NCI-H2227 (cell line): Measurements from ENCODE around the gene NKG7.

Experiments
- DNase-seq: peaks from one replicate; lab custom pipeline; 2025; ENCODE audit not compliant: unreplicated experiment; lab: John Stamatoyannopoulos, UW

The NKG7 gene

DNA sequence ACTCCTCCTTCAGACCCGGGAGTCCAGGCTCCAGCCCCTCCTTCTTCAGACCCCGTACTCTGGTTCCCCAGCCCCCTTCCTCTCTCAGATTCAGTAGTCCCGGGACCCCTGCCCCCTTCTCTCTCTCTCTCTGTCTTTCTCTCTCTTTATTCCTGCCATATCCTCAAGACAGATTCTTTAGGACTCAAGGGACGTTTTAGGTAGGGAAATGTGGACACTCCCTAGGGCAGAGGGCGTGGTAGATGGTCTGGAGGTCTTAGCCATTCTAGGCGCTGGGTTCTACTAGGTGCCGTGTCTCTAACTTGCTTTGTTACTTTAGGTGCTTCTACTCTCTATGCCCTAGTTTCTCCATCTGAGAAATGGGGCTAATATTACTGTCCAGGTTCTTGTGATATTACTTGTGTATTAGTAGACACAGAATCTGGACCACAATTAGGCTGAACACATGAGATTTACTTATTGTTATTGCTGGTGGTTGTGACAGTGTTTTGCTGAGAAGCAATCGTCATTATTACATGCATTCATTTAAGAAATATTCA lies 18.7 kb upstream of the NKG7 start:
- DNase-seq = no peak

DNA sequence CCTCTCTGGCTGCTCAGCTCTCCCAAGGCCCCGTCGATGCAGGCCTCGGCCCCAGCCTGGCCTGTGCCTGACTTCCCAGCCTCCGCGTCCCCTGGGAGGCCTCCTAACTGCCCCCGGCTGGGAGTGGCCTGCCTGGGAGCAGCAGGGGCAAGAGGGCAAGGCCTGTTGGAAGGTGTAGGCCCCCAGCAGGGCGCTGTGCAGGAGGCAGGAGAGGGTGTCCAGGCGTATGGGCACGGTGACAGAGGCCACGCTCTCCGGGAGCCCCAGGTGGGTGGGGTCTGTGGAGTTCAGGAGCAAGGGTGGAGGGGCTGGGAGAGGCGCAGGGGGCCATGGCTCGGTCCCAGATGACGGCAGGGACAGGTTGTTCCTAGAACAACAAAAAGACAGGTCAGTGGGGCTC lies 16.7 kb upstream of the NKG7 start:
- no peak for DNase-seq

DNA sequence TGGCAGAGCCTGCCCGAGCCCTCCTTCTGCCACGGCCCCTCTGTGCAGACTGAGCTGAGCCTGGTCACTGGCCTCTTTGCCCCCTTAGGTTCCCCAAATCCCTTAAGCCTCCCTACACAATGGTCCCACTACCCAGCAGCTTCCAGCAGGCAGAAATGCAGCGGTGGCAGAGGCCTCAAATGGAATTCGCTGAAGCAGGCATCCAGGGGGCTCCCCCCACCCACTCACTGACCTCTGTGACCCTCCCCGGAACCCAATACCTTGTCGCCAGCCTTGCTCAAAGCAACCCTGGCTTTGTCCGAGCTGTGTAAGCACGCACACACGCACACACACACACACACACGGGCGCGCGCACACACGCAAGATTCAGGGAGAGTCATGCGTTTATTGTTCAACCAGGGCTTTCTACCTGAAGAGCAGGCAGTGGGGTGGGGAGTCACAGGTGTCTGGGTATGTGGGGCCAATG lies 15.5 kb upstream of the NKG7 start, which contains the start of gene LIM2:
Gene LIM2, minus strand, starts transcription at position 51 of the 466 bp plus-strand sequence. CDS start 531 bp downstream, outside the sequence.
- DNase-seq = no peak

DNA sequence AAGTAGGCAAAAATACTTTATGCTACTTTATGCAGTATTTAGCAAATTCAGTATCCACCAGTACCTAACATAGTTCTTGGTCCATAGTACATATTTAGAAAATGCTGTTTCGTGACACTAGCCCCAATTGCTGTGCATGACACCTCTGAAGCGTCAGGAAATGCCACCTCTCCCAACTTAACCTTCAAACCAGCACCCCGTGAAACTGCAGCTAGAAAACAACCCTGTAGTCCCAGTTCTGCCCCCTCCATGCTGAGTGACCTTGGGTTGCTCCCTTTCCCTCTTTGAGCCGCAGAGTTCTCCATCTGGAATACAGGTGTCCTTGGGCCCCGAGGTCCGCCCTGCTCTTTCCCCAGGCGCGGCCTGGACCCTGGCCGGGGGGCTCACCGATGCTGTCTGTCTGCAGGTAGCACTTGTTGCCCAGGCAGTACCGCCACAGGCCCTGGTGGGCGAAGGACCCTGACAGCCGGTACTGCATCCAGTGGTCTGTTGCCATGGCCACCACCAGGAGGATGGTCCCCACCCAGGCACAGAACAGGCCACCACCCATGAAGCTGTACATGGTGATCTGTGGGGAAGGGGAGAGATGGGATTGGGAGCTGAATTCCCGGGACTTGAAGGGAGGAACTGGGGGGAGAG lies 14.5 kb upstream of the NKG7 start:
- DNase-seq = no peak

DNA sequence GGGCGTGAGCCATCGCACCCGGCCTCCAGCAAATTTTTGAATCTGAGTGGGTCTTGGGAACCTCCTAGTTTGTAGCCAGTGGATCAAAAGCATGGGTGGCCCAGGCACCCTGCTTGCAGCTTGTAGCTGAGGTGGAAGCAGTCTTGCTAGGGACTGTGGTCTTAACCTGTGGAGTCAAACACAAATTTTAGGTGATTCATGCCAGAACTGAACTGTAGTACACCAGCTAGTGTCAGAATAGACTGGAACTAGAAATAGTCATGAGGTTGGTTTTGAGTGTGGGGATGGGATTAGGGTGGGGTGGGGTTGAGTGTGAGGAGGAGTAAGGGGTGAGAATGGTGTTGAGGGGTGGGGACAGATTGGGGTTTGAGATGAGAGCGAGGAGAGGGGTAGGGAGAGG lies 9.6 kb upstream of the NKG7 start:
- no peak for DNase-seq

DNA sequence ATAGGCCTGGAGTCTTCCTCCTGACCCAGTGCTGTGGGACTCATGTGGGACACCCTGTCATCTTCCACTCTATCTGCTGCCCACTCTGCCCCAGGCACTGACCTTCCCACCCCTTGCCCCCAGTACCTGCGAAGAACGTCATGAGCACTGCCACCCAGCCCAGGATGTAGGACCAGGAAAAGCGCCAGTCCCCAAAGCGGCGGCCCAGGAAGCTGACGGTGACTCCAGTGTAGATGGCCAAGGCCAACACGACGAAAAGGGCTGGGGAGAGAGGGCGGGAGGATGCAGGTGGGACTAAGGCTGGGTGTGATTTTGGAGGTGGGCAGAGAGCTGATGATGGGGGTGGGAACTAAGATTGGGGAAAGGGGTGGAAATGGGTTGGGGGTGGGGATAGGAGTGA lies 7.9 kb upstream of the NKG7 start:
- DNase-seq = no peak

DNA sequence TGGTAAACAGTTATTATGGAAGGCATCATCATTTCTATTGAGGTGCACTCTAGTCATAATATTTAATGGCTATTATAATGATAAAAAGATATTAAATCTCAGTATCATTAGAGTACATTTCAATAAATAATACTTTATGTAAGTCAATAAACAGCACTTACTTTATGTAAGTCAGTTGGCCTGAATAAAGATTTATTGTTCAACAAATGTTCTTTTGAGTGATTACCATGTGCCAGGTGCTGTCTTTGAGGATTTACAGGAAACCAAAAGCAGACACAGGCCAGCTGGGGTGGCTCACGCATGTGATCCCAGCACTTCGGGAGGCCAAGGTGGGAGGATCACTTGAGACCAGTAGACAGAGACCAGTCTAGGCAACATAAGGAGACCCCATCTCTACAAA lies 5.0 kb upstream of the NKG7 start:
- DNase-seq = no peak

DNA sequence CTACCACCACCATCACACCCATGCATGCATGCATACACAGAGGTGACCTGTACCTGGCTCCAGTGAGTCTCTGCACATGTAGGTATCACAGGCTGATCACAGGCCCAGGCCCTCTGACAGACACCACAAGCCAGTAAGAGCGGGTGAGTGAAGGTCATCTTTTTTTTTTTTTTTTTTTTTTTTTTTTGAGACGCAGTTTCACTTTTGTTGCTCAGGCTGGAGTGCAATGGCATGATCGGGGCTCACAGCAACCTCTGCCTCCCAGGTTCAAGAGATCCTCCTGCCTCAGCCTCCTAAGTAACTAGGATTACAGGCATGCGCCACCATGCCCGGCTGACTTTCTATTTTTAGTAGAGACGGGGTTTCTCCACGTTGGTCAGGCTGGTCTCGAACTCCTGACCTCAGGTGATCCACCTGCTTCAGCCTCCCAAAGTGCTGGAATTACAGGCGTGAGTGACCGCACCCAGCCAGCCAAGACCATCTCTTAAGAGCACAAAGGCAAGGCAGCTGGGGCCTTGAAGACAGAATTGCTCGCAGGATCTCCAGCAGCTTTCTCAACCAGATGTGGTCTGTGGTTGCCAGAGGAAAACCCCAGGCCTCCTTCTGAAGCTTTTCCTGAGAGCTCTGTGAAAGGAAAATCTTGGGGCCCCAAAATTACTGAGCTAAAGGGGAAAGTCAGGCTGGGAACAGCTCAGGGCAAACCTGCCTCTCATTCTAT lies 3.2 kb upstream of the NKG7 start:
- DNase-seq = no peak

DNA sequence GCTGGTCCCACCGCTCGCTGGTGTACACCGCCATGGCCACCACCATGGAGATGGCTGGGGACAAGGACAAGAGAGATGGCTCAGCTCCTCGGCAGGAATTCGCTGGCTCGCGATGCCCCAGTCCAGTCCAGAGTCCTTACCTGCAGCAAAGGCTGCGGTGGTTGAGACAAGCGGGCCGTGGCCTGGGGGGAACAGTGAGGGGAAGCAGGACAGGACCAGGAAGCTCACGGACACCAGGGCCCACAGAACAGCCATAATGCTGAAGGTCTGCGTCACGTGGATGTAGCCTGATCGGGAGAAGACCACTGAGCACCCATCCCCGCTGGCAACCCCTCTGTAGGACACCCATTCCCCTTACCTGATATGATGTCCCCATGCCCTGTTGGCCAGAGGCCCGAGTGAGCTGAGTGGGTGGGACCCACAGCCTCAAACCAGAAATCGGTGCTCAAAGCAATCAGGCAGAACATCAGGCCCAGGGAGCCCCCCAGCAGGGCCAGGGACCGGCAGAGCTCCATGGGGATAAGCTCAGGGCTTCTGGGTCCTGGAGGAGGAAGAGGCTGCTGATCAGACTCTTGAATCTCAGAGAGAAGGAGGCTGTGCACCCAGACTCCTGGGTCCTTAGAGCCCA lies 319 bp downstream of the NKG7 start:
- no peak for DNase-seq

DNA sequence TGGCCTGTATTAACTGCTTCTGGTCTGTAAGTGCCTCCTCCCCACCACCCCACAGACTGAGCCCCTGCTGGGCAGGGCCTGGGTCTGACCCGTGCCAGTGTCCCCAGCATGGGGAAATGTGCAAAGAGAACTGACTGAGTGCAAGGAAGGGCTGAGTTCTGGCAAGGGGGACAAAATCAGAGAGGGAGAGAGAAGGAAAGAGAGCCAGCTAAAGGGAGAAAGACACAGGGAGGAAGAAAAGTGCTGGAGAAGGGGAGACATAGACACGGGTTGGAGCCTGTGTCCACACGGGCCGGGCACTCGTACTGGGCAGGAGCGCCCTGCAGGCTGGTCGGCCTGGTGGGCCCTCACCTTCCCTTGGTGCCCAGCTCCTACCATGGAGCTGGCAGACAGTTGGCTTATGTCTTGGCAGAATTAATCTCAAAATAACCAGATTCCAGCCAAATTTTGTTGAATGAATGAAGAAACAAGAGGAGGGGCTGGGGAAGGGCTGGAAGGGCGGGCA lies 1.2 kb downstream of the NKG7 start:
- DNase-seq = no peak

DNA sequence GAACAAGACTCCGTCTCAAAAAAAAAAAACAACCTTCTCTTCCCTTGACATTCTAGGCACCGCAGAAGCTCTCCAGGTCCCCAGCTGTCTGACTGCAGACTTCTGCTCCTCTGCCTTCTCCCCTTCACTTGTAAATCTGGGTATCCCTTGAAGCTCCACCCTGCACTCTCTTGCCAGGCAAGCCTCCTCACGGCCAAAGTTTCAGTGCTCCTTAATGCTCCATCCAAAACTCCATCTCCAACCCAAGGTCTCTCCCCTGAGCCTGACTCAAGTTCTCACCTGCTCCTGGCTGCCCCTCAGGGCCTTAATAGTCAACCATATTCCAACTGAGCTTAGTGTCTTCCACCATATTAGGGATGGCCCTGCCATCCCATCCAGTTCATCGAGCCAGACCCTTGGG lies 2.2 kb downstream of the NKG7 start:
- DNase-seq = no peak

DNA sequence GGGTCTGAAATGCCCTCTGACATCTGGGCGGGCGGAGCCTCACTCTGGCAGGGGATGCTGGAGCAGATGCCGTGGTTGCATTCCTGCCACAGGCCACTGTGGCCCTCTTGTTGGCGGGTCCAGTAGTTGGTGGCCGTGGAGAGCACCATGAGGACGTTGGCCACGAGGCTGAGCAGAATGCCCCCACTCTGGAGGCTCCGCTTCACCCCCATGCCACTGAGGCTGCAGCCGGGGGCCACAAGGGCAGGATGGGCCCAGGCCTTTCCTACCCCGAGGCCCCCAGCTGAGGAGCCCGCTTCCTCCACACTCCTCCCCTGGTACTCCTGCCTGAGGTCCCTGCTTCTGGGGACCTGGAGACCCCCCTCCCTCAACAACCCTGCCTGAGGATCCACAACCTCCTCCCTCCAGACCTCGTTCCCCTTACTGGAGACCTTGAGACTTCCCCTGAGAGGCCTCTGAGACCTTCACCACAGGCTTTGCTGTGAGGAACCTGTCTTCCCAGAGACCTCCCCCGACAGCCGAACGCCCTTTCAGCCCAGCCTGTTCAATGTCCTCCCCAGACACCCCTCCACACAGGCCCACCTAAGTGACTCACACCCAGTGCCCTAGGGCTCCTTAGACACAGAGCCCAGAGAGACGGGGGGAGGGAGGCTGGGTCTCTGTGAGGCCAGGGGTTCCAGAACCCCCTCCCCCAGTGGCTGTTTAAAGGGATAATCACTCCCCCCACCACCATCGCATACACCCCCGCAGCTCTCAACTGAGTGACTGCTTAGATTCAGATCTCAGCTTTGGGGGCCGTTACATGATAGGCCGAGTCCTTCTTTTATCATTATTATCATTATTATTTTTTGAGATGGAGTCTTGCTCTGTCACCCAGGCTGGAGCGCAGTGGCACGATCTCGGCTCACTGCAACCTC lies 3.8 kb downstream of the NKG7 start, which contains the start of gene CLDND2:
Gene CLDND2, minus strand, starts transcription at position 638 of the 917 bp plus-strand sequence. Its CDS starts 426 bp downstream, at position 212.
- DNase-seq = no peak

DNA sequence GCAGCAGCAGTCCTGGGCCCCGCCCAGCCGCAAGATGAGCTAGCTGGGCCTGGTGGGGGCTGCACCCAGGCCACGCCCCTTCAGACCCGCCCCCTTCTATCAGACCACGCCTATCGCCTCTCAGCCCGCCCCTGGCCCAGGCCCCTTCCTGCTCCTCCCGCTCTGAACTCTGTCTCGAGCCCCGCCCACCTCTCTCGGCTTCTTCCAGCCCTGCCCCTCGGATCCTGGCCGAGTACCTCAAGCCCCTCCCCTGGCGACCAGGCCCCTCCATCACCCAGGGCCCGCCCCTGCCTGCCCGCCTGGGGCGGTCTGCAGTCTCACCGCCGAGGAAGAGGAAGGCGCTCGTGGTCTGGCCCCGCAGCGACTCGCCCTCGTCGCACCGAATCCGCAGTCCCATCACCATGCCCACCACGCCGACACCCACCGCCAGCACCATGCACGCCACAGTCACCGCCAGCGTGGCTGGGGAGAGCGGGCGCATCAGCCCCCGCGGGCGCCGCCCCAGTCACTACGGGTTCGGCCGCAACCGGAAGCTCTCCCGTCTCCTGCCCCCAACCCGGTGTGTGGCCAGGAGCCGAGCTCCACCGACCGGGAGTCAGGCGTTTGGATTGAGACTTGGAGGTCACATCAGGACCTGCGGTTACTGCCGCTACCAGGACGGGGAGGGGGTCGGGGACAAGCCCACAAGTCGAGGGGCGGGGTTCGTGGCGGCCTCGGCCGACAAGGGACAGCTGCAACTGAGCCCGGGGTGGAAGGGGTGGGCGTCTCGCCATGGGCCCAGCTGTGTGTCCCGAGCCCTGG lies 4.7 kb downstream of the NKG7 start:
- DNase-seq = peak; percentile 96

DNA sequence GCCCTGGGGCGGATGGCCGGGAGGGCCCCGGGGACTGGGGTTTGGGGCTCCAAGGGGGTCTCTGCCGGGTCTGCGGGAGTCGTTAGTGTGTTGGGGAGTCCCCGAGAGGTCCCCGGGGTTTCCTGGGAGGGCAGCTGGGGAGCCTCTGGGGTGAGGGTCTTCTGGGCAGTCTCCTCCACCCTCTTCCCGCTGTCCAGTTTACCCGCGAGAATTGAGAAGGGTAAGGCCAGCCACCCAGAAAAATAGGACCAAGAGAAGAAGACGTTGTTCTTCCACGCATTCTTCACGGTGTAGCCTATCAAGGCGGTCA lies 5.2 kb downstream of the NKG7 start:
- DNase-seq = no peak

DNA sequence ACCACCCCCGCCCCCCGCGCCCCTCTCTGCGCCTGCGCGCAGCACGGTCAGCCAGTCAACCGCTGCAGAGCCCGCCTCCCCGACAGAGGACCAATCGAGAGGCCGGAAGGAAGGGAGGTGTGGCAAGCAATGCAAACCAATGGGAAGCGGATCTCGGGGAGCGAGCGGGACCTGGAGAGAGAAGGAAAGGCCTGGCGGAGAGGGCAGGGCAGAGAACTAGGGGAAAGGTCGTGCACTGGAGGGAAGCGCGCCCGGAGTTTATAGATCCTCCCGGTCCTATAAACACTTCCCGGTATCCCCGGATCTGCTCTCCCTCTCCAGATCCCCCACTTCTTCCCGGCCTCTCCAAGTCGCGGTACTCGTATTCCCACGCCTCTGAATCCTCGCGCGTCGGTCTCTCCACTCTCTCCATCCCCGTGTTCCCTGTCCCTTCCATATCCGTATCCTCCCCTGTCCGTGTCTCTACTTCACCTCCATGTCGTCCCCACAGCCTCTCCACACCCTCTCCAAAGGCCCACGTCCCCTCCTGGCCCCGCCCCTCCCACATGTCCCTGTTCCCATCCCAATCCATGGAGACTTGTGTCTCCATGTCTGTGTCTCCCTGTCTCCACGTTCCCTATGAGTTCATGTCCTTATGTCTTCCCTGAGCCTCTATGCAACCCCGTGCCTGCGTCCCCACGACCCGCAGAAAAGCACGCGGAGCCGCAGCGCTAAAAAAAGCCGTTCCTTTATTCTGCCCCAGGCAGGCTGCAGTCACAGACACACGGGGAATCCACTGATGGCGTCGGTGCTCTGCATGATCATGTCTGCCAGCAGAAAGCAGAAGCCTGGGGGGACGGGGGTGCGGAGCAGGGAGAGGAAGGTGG lies 5.8 kb downstream of the NKG7 start:
- peak; percentile 94 for DNase-seq

DNA sequence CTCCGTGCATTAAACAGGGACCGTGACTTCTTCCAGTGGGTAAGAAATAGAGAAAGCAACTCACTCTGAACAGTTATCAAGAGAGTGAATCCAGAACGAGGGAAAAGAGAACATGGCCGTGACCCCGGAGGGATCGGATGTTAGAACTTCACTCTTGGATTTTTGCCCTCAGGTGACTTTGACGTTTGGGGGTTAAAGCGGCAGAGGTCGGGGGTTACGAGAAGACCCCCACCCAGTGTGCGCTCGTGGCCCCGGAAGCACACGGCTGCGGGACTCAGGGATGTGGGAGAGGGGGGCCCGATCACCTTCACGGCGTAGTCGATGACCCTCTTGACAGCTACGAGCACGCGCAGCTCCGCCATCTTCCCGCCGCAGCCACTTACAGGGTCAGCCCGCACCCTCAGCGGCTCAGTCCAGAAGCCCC lies 6.5 kb downstream of the NKG7 start, which contains the start of gene ETFB:
Gene ETFB, minus strand, starts transcription at position 424 of the 424 bp plus-strand sequence. Its CDS starts 62 bp downstream, at position 362.
- no peak for DNase-seq

DNA sequence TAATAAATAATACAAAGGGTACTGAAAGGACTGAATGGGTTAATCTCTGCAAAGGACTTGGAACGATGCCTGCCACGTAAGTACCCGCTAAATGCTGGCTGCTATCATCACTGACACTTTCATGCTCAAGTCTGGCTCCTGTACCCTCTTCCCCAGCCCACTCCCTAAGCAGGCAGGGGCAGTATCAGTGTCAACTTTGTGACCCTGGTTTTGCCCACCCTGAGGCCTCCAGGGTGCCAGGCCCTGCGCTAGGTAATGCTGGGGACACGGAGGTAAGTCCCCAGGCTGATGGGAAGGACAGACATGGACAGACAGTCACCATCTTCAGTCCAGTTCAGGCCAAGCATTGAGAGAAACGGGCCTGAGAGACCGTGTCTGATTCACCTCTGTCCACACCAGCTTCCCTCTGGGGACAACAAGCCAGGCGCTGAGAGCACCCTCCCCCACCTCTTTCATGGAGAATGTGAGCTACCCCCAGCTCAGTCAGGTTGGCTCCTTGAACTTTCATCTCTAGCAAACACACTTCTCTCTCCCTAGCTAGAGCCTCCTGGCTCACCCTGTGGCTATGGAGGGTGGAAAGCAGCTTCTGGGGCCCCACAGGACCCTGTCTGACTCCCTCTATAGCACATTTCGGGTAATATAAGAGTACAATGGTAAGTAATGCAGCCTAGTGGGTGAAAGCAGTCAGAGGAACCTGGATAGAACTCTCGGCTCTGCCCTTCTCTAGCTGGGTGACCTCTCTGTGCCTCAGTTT lies 7.1 kb downstream of the NKG7 start:
- peak; percentile 1 for DNase-seq
